Fibroblast of villous mesenchyme (primary cell): ENCODE results near the gene ECE1. TPM values are rescaled to one million over a fixed set of nuclear protein-coding genes. Genes with fewer than 3 reads are reported as not detected.

Source experiments
- DNase-seq: peaks from one replicate; pipeline ENCODE4 v3.0.0-alpha.2; 2010; ENCODE audit warnings: low read depth
- H3K4me3 ChIP-seq: 2 replicates; pipeline ENCODE4 v1.5.1; 2011; ENCODE audit warnings: low read depth, mild to moderate bottlenecking, low read length
- CTCF ChIP-seq: IDR thresholded peaks from 2 replicates; pipeline ENCODE4 v1.5.1; 2012; ENCODE audit warnings: low read depth, mild to moderate bottlenecking, low read length; ENCODE audit not compliant: insufficient read depth
- total RNA-seq: library from RNA; depleted of rRNA; stranded (reverse); fragments of >200 nt; gene quantifications from 2 replicates; pipeline ENCODE4 v1.2.3, GENCODE V29; 2012

ECE1 gene
- total RNA-seq, 1 donor, result 127 TPM

- TF ChIP-seq CTCF, result no peak
- H3K4me3 ChIP-seq, result no peak overlapping the region
Observed at GRCh38 chr1:21307210-21307609, 16.9 kb upstream of the ECE1 start.

GRCh38 chr1:21305900-21306189 lies 15.6 kb upstream of the ECE1 start:
- no peak for DNase-seq
- no peak for TF ChIP-seq CTCF
- H3K4me3 ChIP-seq, result no peak overlapping the region

More at GRCh38 chr1:21307210-21307609, 16.9 kb upstream of the ECE1 start:
- DNase-seq, result no peak

- DNase-seq, result no peak
- H3K4me3 ChIP-seq, result no peak overlapping the region
- no peak for TF ChIP-seq CTCF
Observed at GRCh38 chr1:21305155-21305899, 15.1 kb upstream of the ECE1 start.

GRCh38 chr1:21304488-21304887 lies 14.2 kb upstream of the ECE1 start:
- DNase-seq, result no peak
- no peak for TF ChIP-seq CTCF
- no peak overlapping the region for H3K4me3 ChIP-seq

GRCh38 chr1:21302747-21303715 lies 12.8 kb upstream of the ECE1 start:
- peak; percentile 94 for DNase-seq
- H3K4me3 ChIP-seq, result no peak overlapping the region
- TF ChIP-seq CTCF, result peak; percentile 37

GRCh38 chr1:21301794-21302440 lies 11.7 kb upstream of the ECE1 start:
- DNase-seq, result no peak

More at GRCh38 chr1:21301794-21302440, 11.7 kb upstream of the ECE1 start:
- no peak overlapping the region for H3K4me3 ChIP-seq
- TF ChIP-seq CTCF, result no peak
